HCT116 (cell line): Measurements from ENCODE around the gene FOXP1. TPM values are rescaled to one million over a fixed set of nuclear protein-coding genes. Genes with fewer than 3 reads are reported as not detected.

Experiments used
- ATAC-seq: fragments of 200-7000 bp; cut with Tn5 transposase; 2 replicates; pipeline ENCODE4 v1.9.1; 2020; ENCODE audit warnings: mild to moderate bottlenecking, moderate library complexity
- BruUV-seq: library from RNA; stranded (reverse); fragments of 400-500 nt; replicated peaks from 2 replicates; lab custom pipeline; 2021; lab: Mats Ljungman, UMichigan
- CTCF ChIA-PET: fragments of 300-600 bp; sonication (Branson Sonifier 250); formaldehyde crosslinking; loops from one replicate; lab custom pipeline; 2021; ENCODE audit warnings: antibody characterized with exemption; lab: Charles Lee
- POLR2A ChIA-PET: fragments of 300-600, 350-600 bp; sonication (Branson Sonifier 250); formaldehyde crosslinking; loops from one replicate; lab custom pipeline; 2021; ENCODE audit warnings: antibody characterized with exemption; lab: Charles Lee
- RAD21 ChIA-PET, 2 experiments: fragments of 300-600 bp; sonication (Branson Sonifier 250); formaldehyde crosslinking; loops; one replicate each; lab custom pipeline; 2023; ENCODE audit warnings: low total read pairs in 2 of 2; ENCODE audit not compliant: uncharacterized antibody in 2 of 2, unreplicated experiment in 2 of 2, low non-redundant PET in 1 of 2; lab: Charles Lee
- DNase-seq: peaks from one replicate; pipeline ENCODE4 v3.0.0-alpha.2; 2010; ENCODE audit warnings: low read depth, low spot score
- H2AFZ ChIP-seq: fragments of 200-600 bp; shearing (Covaris generic), sonication (generic); 2 replicates; pipeline ENCODE4 v1.6.1; 2017; ENCODE audit warnings: low read depth, mixed run types, mixed read lengths, antibody characterized with exemption, low read length; ENCODE audit not compliant: poor library complexity, severe bottlenecking
- H3K27ac ChIP-seq: 2 replicates; pipeline ENCODE4 v1.5.1; 2012; ENCODE audit warnings: low read depth, low read length
- H3K27me3 ChIP-seq: fragments of 200-600 bp; sonication (generic); 2 replicates; pipeline ENCODE4 v1.6.1; 2016; ENCODE audit warnings: mixed run types, low read length, mixed read lengths; ENCODE audit not compliant: insufficient read depth
- H3K36me3 ChIP-seq, 2 experiments: fragments of 200-500 bp in 1 of 2; fragments of 200-600 bp in 1 of 2; sonication (Bioruptor generic) in 1 of 2; sonication (generic) in 1 of 2; 2 replicates each; pipeline versions ENCODE4 v1.5.1 to v1.6.1; 2014 to 2016; ENCODE audit warnings: low read length in 2 of 2, inconsistent platforms in 1 of 2, mixed read lengths in 1 of 2, mixed run types in 1 of 2; ENCODE audit not compliant: insufficient read depth in 2 of 2, control insufficient read depth in 1 of 2
- H3K4me1 ChIP-seq, 2 experiments: fragments of 200-600 bp in 1 of 2; sonication (generic) in 1 of 2; 2 replicates each; pipeline versions ENCODE4 v1.5.1 to v1.6.1; 2012 to 2017; ENCODE audit warnings: low read length in 2 of 2, inconsistent platforms in 1 of 2, mild to moderate bottlenecking in 1 of 2, mixed read lengths in 1 of 2, mixed run types in 1 of 2, moderate library complexity in 1 of 2; ENCODE audit not compliant: insufficient read depth in 2 of 2, control insufficient read depth in 1 of 2
- H3K4me2 ChIP-seq: fragments of 200-600 bp; sonication (generic); 2 replicates; pipeline ENCODE4 v1.6.1; 2017; ENCODE audit warnings: mixed run types, low read length, mixed read lengths
- H3K4me3 ChIP-seq, 2 experiments: fragments of 200-600 bp in 1 of 2; sonication (generic) in 1 of 2; replicated peaks in 1 of 2; 2 replicates each; pipeline ENCODE4 v1.5.1; 2011 to 2016; ENCODE audit warnings: low read length in 2 of 2, control low read depth in 1 of 2, low read depth in 1 of 2, mild to moderate bottlenecking in 1 of 2, mixed read lengths in 1 of 2, mixed run types in 1 of 2
- H3K79me2 ChIP-seq: fragments of 200-600 bp; sonication (generic); 2 replicates; pipeline ENCODE4 v1.6.1; 2017; ENCODE audit warnings: mild to moderate bottlenecking, mixed run types, low read length, moderate library complexity, mixed read lengths; ENCODE audit not compliant: insufficient read depth
- H3K9ac ChIP-seq: fragments of 200-600 bp; sonication (generic); 2 replicates; pipeline ENCODE4 v1.6.1; 2016; ENCODE audit warnings: low read length, mixed read lengths
- H3K9me2 ChIP-seq: fragments of 200-600 bp; sonication (generic), shearing (Covaris generic); 2 replicates; pipeline ENCODE4 v1.6.1; 2017; ENCODE audit warnings: mixed run types, mild to moderate bottlenecking, moderate library complexity; ENCODE audit not compliant: insufficient read depth
- H3K9me3 ChIP-seq, 2 experiments: fragments of 200-500 bp in 1 of 2; fragments of 200-600 bp in 1 of 2; sonication (Bioruptor generic) in 1 of 2; sonication (generic) in 1 of 2; 2 replicates each; pipeline ENCODE4 v1.6.1; 2014 to 2017; ENCODE audit warnings: low read length in 2 of 2, mixed read lengths in 2 of 2, inconsistent platforms in 1 of 2, low read depth in 1 of 2, mild to moderate bottlenecking in 1 of 2, mixed run types in 1 of 2, moderate library complexity in 1 of 2; ENCODE audit not compliant: control insufficient read depth in 1 of 2, insufficient read depth in 1 of 2
- H4K20me1 ChIP-seq: fragments of 200-600 bp; sonication (generic), shearing (Covaris generic); 2 replicates; pipeline ENCODE4 v1.6.1; 2017; ENCODE audit warnings: mixed run types, mild to moderate bottlenecking, moderate library complexity; ENCODE audit not compliant: insufficient read depth
- ELF1 ChIP-seq: IDR thresholded peaks from 2 replicates; pipeline ENCODE4 v1.6.1; 2012; ENCODE audit warnings: low read depth, borderline replicate concordance
- EZH2phosphoT487 ChIP-seq: fragments of 200-600 bp; IDR thresholded peaks from 2 replicates; pipeline ENCODE4 v1.6.1; 2018; ENCODE audit warnings: antibody characterized with exemption, borderline replicate concordance
- YY1 ChIP-seq: IDR thresholded peaks from 2 replicates; pipeline ENCODE4 v1.6.1; 2011; ENCODE audit warnings: low read length, low read depth, moderate library complexity, mild to moderate bottlenecking; ENCODE audit not compliant: insufficient replicate concordance; ENCODE audit errors: extremely low read depth
- ZBTB33 ChIP-seq: IDR thresholded peaks from 2 replicates; pipeline ENCODE4 v1.6.1; 2011; ENCODE audit warnings: mild to moderate bottlenecking, low read length, moderate library complexity; ENCODE audit not compliant: insufficient replicate concordance; ENCODE audit errors: extremely low read depth
- intact Hi-C: fragments of 100-400 bp; cut with micrococcal nuclease; formaldehyde crosslinking; loops from 2 replicates; pipeline ENCODE4 v1.10.0; 2022
- total RNA-seq: library from RNA; stranded (reverse); gene quantifications from one replicate; pipeline ENCODE4 v1.2.1, GENCODE V29; 2021; ENCODE audit not compliant: unreplicated experiment

Gene FOXP1
- total RNA-seq, 1 experiment from 2014 or later: 11.4 TPM

DNA sequence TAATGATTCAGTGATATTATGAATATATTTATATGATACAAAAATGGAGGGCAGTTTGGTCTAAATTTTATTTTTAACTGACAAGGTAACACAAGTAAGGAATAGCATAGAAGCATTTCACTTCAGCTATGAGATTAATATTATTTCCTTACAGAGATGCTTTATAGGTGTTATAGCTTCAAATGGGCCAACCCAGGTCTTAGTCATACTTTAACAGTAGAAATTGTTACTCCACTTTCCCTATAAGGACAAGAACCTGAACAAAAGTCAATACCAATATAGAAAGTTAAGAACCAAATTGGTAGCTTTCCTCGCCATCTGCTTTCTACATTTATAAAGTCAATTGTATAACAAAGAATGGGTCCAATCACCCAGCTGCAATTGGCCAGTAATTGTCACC lies 570.6 kb downstream of the FOXP1 start (continued):
- TF ChIP-seq ZBTB33 (no peak), ELF1 (no peak), YY1 (no peak)

DNA sequence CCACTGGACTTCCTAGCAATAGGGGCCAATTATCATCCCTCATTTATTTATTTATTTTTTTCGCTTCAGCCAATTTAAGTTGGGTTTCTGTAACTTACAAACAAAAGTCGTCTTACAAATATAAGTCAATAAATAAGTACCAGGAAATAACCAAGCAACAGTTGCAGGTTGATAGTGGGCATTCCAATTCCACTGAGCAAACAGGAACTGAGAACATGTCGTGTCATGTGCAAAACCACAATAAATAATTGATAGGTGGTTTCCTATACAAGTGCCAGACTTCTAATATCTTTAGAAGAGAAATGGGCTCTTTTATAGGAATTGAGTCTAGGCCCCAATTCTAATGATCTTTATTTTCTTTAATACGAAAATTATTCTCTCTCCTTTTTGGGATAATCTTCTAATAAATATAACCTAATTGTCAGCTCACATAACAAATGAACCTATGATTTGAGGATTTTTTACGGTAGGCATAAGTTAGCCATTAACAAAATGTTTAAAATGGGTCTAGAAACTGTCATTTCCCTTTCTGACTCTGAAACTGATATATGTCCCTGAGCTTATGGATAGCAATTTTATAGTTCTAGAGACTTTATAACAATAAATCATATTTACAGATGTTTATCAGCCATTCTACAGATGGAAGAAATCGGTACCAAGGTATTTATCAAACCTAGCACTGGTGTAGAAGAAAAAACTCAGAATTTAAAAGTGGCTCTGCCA lies 571.8 kb downstream of the FOXP1 start:
- H3K9ac ChIP-seq: no peak overlapping the region
- H3K4me2 ChIP-seq: no peak overlapping the region
- no peaks in the 10 kb centered on the region for H3K9me3 ChIP-seq
- no TSS peak for BruUV-seq
- H3K4me3 ChIP-seq: no peak overlapping the region
- TF ChIP-seq EZH2phosphoT487 (no peak), ELF1 (no peak)
- TF ChIP-seq, all 23 proteins: peak for 0
- RAD21 ChIA-PET: interaction anchor here in 1 of 2 experiments (0.6 kb wide), 1 partner anchor 571 kb away, joined by 3 read pairs; no protein-coding TSS in a partner anchor
- CTCF ChIA-PET: no interaction called here
- Histone ChIP-seq H3K4me1 (peaks cover 0 to 3% of the 10 kb centered on the region in 2 experiments; a peak in 1 of 4 replicates), H3K27ac (no peak overlapping the region), H3K9me2 (no peaks in the 10 kb centered on the region), H2AFZ (no peak overlapping the region), H4K20me1 (no peaks in the 10 kb centered on the region), H3K27me3 (no peaks in the 10 kb centered on the region), H3K36me3 (no peaks in the 10 kb centered on the region), H3K79me2 (no peaks in the 10 kb centered on the region)
- no peak for DNase-seq
- intact Hi-C loops: no loop called here
- POLR2A ChIA-PET: no interaction called here
- no peak for ATAC-seq
